GM18909 (cell line): ENCODE measurements around the gene NDUFAF8.

Experiments
- ATAC-seq: cut with Tn5 transposase; IDR thresholded peaks from one replicate; pipeline ENCODE4 v1.9.1; 2021; ENCODE audit warnings: mild to moderate bottlenecking; ENCODE audit not compliant: unreplicated experiment, poor library complexity

NDUFAF8 gene, protein sequence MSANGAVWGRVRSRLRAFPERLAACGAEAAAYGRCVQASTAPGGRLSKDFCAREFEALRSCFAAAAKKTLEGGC

GRCh38 chr17:81238815-81239713 is at the start of gene NDUFAF8, which contains the start of gene TEPSIN:
Gene NDUFAF8, plus strand, starts transcription at chr17:81239318. Its CDS starts 46 bp downstream, at chr17:81239364.
Gene TEPSIN, minus strand, starts transcription at chr17:81239055. Its CDS starts 22 bp downstream, at chr17:81239033.
- ATAC-seq: peak; percentile 87

- no peak for ATAC-seq
Observed at GRCh38 chr17:81189670-81190530, 49.2 kb upstream of the NDUFAF8 start.

DNA sequence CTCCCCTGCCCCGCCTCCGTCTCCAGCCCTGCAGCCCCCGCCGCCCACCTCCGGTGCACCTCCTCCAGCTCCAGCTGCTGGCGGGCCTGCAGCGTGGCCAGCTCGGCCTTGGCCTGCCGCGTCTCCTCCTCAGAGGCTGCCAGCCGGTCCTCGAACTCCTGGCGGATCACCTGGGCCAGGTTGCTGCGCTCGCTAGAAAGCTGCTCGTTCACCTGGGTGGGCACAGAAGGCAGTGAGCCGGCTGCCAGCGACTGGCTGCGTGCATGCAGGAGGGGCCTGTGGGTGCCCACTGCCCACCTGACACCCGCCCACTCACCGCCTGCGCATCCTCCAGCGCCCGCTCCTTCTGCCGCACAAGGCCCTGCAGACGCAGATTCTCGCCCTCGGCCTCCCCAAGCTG is 48.5 kb upstream of the NDUFAF8 start:
- ATAC-seq: no peak

DNA sequence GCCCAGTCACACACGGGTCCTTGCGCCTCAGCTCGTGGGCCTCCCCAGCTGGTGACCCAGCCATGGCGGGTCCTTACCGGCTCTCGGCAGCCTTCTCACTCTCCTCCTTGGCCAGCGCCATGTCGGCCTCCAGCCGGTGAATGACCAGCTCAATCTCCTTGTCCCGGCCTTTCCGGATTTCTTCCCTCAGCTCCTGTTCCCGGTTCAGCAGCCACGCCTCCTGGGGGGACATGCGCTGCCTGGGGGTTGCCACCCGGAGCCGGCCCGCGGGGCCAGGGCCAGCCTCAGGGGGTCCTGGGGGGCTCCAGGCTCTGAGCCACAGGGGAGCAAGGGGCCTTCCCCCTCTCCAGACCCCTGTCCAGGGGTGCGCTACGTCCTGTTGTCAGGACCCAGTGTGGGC is 48.0 kb upstream of the NDUFAF8 start:
- no peak for ATAC-seq

DNA sequence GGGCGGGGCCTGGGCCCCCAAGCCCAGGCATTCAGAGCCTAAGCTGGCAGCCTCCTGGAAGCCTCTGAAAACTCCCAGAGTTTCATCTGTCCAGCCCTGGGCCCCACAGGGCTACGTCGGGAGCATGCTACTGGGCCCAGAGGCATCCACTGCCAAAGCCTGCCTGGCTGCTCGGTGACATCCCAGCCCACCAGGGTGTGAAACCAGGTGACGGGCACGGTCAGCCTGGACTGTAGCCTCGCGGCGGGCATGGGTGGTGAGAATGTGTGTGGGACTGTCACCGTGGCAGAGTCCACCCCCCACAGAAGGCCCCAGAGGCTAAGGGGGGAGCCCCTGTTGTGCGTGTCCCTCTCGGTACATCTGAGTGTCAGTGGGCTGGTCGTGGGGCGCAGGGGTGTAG is 47.5 kb upstream of the NDUFAF8 start:
- ATAC-seq: no peak

- ATAC-seq: no peak
Observed at GRCh38 chr17:81192386-81193050, 46.6 kb upstream of the NDUFAF8 start.

GRCh38 chr17:81193051-81193410 is 46.1 kb upstream of the NDUFAF8 start:
- ATAC-seq: no peak

GRCh38 chr17:81193470-81194224 is 45.5 kb upstream of the NDUFAF8 start:
- no peak for ATAC-seq

DNA sequence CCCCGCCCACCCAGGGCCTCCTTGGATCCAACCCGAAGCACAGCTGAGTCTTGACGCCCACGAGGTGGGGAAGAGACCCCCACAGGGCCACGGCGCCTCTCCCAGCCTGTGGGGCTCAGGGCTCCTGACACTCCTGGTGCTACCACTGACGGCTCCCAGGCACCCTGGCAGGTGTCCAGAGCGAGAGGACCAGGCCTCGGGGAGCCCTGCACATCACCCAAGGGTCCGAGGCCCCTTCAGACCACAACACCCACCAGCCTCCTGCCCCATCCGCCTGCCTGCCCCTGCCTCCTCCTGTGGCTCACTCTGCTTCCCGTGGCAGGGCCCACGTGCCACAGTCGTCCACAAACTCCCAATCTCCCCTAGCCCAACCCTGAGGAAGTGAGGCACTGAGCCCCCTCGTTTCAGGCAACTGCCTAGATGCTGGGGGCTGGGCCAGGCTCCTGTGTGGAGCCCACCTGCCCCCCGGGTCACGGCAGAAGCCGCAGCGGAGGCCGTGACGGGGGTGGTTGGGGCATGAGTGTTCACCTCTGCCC is 44.8 kb upstream of the NDUFAF8 start:
- ATAC-seq: no peak

DNA sequence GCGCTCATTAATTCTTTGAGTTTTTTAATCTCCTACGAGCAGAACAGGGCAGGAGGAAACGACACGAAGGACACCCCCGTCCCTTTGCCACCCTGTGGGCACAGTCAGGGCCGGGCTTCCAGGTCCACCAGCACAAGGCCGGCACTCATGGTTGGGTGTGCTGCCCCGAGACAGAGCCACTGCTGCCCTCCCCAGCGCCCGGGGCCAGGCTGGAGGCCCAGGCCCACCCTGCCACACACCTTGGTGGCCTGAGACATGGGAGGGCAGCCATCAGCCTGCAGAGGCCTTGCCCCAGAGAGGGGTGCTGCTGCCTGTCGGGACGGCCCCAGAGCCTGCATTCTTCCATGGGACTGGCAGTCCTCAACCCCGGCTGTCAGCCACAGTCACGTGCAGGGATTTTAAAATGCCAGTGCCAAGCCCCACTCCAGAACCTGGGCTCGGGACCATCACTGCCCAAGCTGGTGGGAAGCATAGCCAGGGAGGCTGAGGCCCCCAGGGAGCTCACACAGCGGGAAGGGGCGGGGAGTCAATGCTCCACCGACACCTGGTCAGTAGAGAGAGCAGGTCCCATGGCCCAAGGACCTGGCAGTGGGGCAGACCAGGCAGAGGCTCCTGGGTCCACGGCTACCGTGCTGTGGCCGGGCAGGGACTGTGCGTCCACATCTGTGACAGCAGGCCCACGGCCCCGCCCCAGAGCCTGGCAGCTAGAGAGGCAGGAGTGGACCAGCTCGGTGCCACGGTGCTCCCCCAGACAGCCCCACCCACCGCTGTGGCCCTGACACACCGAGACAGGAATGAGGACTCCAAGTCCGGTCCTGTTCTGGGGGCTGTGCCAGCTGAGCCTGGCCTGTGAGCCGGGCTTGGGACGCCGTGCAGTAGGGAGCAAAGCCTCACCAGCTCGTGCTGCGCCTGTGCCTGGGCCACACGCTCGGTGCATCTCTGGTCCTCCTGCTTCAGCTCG is 43.9 kb upstream of the NDUFAF8 start:
- no peak for ATAC-seq

DNA sequence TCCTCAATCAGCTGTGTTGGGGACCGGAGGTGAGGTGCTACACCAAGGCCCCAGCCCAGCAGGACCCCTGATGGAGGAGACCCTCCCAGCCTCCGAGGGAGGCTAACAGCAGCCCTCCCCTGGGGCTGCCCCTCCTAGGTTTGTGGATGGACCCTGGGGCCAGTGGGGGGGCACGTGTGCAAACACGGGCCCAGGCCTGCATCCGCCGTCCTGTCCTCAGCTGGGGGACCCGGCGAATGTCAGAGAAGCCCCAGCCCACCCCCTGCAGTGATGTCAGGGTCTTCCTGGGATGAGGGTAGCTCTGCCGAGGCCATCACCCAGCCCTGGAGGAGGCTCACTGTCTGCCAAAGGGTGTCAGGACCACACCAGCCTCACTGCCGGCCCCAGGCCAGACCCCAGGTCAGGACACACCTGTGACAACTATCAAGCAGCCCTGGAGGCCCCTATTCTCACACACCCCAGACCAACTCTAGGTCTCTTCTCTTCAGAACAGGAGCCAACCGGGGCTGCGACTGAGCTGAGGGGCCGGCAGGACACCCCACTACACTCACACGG is 43.1 kb upstream of the NDUFAF8 start:
- no peak for ATAC-seq

- no peak for ATAC-seq
Observed at GRCh38 chr17:81196505-81197408, 42.4 kb upstream of the NDUFAF8 start.

DNA sequence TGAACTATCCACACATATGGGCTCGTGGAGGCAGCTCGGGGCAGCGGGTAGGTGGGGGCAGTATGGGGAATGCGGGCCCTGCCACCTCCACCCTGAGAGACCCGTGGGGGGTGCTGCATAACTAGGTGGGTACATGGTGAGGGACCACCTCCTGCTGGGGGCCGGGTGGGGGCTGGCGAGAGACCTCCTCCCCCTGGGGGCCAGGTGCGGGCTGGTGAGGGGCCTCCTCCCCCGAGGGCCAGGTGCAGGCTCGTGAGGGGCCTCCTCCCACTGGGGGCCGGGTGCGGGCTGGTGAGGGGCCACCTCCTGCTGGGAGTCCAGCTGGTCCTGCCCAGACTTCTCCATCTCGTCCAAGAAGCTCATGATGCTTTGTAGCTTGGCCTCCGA is 41.7 kb upstream of the NDUFAF8 start:
- ATAC-seq: no peak

DNA sequence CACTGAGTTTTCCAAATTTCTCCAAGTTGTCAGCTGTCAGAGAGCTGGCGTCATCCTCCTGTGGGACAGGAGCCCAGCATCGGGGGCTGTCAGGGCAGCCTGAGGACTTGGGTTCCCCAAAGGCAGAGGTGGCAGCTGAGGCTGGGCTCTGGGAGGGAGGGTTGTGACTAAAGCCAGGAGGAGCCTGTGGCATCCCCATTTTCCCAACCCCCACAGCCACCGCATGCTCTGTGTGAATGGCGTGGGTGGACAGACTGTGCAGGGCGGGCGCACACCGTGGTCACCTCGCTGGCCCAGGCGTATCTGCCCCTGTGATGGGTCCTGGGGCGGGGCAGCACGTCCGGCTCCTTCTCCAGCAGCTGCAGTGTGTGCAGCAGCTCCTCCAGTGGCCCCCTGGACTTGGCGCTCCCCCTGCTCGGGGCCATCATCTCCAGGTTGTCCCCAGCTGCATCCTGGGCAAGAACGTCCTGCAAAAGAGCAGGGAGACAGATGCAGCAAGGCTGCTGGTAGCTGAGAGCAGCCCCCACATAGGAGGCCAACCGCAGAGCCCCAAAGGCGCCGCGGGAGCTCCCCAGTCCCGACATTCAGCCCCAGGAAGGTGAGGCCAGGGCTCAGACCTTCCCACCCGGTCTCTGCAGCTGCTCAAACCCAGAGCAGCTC is 41.2 kb upstream of the NDUFAF8 start:
- ATAC-seq: no peak

DNA sequence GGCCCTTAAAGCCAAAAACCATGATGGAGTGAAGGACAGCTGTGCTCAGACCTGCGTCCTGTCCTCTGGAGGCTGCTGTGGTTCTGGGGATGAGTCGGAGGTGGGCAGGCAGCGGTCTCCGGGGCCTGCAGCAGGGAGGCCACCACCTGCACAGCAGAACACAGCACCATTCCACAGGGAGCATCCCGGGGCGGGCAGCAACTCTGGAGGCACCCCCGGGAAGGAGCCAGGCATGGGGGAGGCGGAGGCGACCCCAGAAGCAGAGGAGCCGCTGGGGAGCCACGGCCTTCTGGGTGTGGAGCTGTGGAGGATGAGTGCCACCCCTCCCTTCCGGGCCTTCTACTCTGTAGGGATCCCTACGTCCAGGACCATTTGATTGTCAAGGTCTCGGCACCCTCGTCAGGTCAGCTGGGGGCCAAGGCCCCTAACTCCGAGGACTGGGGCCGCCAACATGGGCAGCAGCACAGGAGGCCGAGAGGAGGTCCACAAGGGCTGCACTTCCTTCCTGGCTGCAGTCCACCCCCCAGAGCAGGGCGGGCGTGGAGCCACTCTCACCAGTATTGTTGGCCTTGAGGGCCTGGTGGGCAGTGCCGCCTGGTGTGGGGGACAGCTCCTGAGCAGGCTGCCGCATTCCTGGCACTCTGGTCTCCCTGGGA is 40.2 kb upstream of the NDUFAF8 start:
- ATAC-seq: no peak

DNA sequence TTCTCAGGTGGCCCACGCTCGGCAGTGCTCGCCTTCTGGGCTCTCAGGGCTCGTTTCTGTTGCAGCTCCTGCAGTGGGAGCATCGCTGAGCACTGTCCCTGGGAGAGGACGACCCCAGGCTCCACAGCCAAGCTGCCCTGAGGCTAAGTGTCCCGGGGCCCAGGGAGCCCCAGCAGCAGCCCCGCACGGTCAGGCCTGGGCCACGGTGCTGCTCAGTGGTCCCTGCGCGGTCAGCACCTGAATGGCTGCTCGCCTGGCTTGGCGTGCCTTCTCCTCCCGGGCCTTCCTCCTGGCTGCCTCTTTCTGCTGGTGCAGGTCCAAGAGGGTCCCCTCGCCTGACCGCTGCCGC is 39.7 kb upstream of the NDUFAF8 start:
- ATAC-seq: no peak
